ENCODE data around the gene MESD.

GRCh38 chr15:80992006-80992405 is 2.4 kb upstream of the MESD start:
- TF ChIP-seq POLR2A (IDR thresholded peaks at IDR 0.05) (no peak), CTCF (IDR thresholded peaks at IDR 0.05) (no peak)

All from heart left ventricle (tissue), 13 donors.